Gastrocnemius medialis (tissue), 4 donors: ENCODE results near the gene TET3. TPM values are rescaled to one million over a fixed set of nuclear protein-coding genes. Genes with fewer than 3 reads are reported as not detected.
"Not testable (repeated sequence)": the region's sequence is repeated elsewhere in the genome, so short reads cannot be mapped to it uniquely, and the experiment has no call there.

Experiments used
- ATAC-seq, 2 donors: fragments of 150-250 bp; one replicate each; pipeline ENCODE4 v1.9.1; 2016
- DNase-seq, 2 donors: peaks; one replicate each; pipeline ENCODE4 v3.0.0-alpha.2; 2019
- H3K27ac ChIP-seq, 4 donors: fragments of 200-600 bp; sonication (generic); 1 replicate in 1 of 4; 2 replicates in 3 of 4; pipeline ENCODE4 v1.5.1; 2016 to 2018; ENCODE audit warnings: mild to moderate bottlenecking in 2 of 4, moderate library complexity in 1 of 4
- H3K27me3 ChIP-seq, 3 donors: fragments of 200-600 bp; sonication (generic) in 2 of 3; 1 replicate in 1 of 3; 2 replicates in 2 of 3; pipeline versions ENCODE4 v1.5.1 to v1.6.0; 2016 to 2019; ENCODE audit warnings: mild to moderate bottlenecking in 1 of 3, moderate library complexity in 1 of 3
- H3K36me3 ChIP-seq, 2 donors: fragments of 200-600 bp; sonication (generic) in 1 of 2; one replicate each; pipeline ENCODE4 v1.5.1; 2017 to 2018
- H3K4me1 ChIP-seq, 2 donors: fragments of 200-600 bp; sonication (generic) in 1 of 2; one replicate each; pipeline ENCODE4 v1.5.1; 2016 to 2017; ENCODE audit warnings: mild to moderate bottlenecking in 2 of 2
- H3K4me3 ChIP-seq, 4 donors: fragments of 200-600 bp; sonication (generic) in 3 of 4; 1 replicate in 1 of 4; 2 replicates in 3 of 4; pipeline ENCODE4 v1.5.1; 2016 to 2019; ENCODE audit warnings: mild to moderate bottlenecking in 2 of 4
- H3K9me3 ChIP-seq, 3 donors: fragments of 200-600 bp; sonication (generic) in 2 of 3; 1 replicate in 1 of 3; 2 replicates in 2 of 3; pipeline ENCODE4 v1.5.1; 2016 to 2019
- POLR2A ChIP-seq, 2 donors: fragments of 450-650 bp; IDR thresholded peaks; one replicate each; pipeline ENCODE4 v1.6.1; 2017; ENCODE audit warnings: antibody characterized with exemption in 2 of 2, mild to moderate bottlenecking in 2 of 2, moderate library complexity in 2 of 2
- in situ Hi-C, 4 donors: fragments of 200-750 bp; cut with MboI; loops; one replicate each; pipeline versions ENCODE4 v1.15.0 to v1.8.0; 2017; ENCODE audit warnings: low sequenced_read_pairs in 4 of 4
- intact Hi-C: fragments of 100-400 bp; cut with DNase I; formaldehyde crosslinking; loops from one replicate; pipeline ENCODE4 v1.15.1; 2023; ENCODE audit warnings: low total_unique reads
- total RNA-seq, 4 donors: library from RNA; depleted of rRNA; stranded (reverse); fragments of >200 nt; gene quantifications; one replicate each; pipeline versions ENCODE4 v1.1.0 to v1.2.3, GENCODE V29; 2016
- TF ChIP-seq, protein P1 (sequence below), 5 experiments: fragments of 450-650 bp in 3 of 5; fragments of 200-600 bp in 2 of 5; sonication (generic) in 2 of 5; IDR thresholded peaks in 4 of 5; conservative IDR thresholded peaks in 1 of 5; 1 replicate in 4 of 5; 2 replicates in 1 of 5; pipeline ENCODE4 v1.5.1; 2016 to 2019; ENCODE audit warnings: antibody characterized with exemption in 5 of 5, mild to moderate bottlenecking in 3 of 5, moderate library complexity in 3 of 5

Gene TET3
- total RNA-seq, 4 donors from 2014 or later = 2.1 to 3.3 (median 2.9) TPM

DNA sequence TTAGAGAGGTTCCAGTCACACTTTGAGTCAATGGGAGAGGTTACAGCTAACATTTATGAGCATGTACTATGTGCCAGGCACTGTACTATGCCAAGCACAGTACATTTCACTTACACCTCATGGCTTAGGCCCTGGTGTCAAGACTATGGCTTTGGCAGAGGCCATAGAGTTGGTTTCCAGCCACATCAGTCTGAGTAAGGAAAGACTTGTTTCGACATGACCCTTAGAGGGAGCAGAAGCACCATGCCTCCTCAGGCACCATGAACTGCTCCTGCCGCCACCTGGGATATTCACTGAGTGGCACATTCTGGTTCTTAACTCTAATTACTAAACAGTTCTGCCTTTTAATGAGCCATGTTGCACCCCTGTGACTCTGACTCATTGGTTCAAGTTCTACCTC, 45.3 kb upstream of the TET3 start:
- intact Hi-C loops (no loop called here), in situ Hi-C loops (no loop called here)
- Histone ChIP-seq H3K27ac (peak overlapping the region in 1 of 4 donors; percentile 21), H3K4me1 (peaks cover 4 to 8% of the 10 kb centered on the region in 2 donors), H3K36me3 (no peaks in the 10 kb centered on the region), H3K27me3 (no peaks in the 10 kb centered on the region), H3K9me3 (no peaks in the 10 kb centered on the region), H3K4me3 (no peak overlapping the region)
- peak; percentile 79 to 93 for ATAC-seq
- TF ChIP-seq POLR2A (IDR thresholded peaks at IDR 0.05) = no peak
- TF ChIP-seq, protein P1, sequence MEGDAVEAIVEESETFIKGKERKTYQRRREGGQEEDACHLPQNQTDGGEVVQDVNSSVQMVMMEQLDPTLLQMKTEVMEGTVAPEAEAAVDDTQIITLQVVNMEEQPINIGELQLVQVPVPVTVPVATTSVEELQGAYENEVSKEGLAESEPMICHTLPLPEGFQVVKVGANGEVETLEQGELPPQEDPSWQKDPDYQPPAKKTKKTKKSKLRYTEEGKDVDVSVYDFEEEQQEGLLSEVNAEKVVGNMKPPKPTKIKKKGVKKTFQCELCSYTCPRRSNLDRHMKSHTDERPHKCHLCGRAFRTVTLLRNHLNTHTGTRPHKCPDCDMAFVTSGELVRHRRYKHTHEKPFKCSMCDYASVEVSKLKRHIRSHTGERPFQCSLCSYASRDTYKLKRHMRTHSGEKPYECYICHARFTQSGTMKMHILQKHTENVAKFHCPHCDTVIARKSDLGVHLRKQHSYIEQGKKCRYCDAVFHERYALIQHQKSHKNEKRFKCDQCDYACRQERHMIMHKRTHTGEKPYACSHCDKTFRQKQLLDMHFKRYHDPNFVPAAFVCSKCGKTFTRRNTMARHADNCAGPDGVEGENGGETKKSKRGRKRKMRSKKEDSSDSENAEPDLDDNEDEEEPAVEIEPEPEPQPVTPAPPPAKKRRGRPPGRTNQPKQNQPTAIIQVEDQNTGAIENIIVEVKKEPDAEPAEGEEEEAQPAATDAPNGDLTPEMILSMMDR (IDR thresholded peaks at IDR 0.05 in 4 of 5, conservative IDR thresholded peaks at IDR 0.05 in 1 of 5) = peak in 1 of 5 experiments; percentile 15
- peak in 1 of 2 donors; percentile 50 for DNase-seq

DNA sequence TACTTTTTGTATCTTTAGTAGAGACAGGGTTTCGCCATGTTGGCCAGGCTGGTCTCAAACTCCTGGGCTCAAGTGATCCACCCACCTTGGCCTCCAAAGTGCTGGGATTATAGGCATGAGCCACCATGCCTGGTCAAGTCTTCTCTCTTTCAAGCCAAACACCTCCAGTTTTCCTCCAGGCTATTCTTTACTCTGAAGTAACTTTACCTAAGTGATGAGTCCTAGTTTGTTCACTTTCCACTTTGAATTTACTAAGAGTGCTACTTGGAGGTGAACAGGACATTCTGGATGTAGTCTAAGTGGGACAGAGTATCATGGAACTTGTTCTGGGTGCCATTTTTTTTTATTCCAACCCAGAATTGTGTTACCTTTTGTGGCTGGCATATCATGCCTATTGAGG, 44.6 kb upstream of the TET3 start:
- H3K4me1 ChIP-seq, H3K27me3 ChIP-seq, H3K9me3 ChIP-seq, intact Hi-C loops, H3K4me3 ChIP-seq, ATAC-seq, H3K36me3 ChIP-seq, DNase-seq, in situ Hi-C loops, H3K27ac ChIP-seq: not testable (repeated sequence)

DNA sequence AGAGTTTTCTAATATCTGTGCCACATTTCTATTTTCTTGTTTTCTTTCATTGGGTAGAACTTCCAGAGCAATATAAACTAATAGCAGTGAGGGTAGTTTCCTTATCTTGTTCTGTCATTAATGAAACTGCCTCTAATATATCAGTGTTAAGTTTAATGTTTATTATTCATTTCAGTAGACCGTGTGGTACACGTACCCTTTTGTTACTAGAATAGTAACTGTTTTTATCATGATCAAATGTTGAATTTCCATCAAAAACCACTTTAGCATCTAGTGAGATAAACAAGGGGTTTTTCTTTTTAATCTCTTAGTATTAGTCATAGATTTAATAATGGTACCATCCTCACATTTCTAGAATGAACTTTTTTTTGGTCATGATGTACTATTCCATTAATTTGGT, 42.0 kb upstream of the TET3 start:
- peaks cover 0 to 17% of the 10 kb centered on the region in 2 donors for H3K36me3 ChIP-seq
- H3K27ac ChIP-seq = no peak overlapping the region
- H3K4me3 ChIP-seq = no peak overlapping the region
- H3K27me3 ChIP-seq = no peaks in the 10 kb centered on the region
- ATAC-seq (no peak), DNase-seq (no peak)
- TF ChIP-seq POLR2A (IDR thresholded peaks at IDR 0.05) = no peak
- TF ChIP-seq, protein P1 (IDR thresholded peaks at IDR 0.05 in 4 of 5, conservative IDR thresholded peaks at IDR 0.05 in 1 of 5) = no peak
- intact Hi-C loops (no loop called here), in situ Hi-C loops (no loop called here)
- H3K4me1 ChIP-seq = peaks cover 0 to 8% of the 10 kb centered on the region in 2 donors
- no peaks in the 10 kb centered on the region for H3K9me3 ChIP-seq

DNA sequence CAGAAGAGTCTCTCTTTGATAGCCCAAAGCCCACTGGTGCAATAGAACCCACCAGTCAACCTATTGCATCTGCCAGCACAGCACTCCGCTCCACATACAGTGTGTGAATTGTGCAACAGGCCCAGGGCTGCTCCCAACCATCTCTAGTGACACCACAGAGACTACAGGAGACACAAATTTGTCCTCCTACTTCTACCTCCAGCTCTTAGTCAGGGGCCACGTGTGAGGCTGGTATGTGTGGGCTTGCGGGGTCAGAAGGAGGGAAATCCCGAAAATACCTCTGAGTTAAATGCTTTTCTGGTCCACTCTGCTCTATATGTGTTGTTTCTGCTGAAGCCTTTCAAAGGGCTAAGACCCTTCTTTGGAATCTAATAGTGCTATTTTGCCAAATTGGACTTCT, 40.0 kb upstream of the TET3 start:
- Histone ChIP-seq H3K9me3 (no peaks in the 10 kb centered on the region), H3K36me3 (peaks cover 0 to 30% of the 10 kb centered on the region in 2 donors), H3K4me3 (no peak overlapping the region), H3K27me3 (no peaks in the 10 kb centered on the region), H3K4me1 (peaks cover 0 to 6% of the 10 kb centered on the region in 2 donors), H3K27ac (no peak overlapping the region)
- no peak for TF ChIP-seq POLR2A (IDR thresholded peaks at IDR 0.05)
- TF ChIP-seq, protein P1 (IDR thresholded peaks at IDR 0.05 in 4 of 5, conservative IDR thresholded peaks at IDR 0.05 in 1 of 5) = no peak
- DNase-seq (no peak), ATAC-seq (no peak)
- intact Hi-C loops = no loop called here
- in situ Hi-C loops = no loop called here

DNA sequence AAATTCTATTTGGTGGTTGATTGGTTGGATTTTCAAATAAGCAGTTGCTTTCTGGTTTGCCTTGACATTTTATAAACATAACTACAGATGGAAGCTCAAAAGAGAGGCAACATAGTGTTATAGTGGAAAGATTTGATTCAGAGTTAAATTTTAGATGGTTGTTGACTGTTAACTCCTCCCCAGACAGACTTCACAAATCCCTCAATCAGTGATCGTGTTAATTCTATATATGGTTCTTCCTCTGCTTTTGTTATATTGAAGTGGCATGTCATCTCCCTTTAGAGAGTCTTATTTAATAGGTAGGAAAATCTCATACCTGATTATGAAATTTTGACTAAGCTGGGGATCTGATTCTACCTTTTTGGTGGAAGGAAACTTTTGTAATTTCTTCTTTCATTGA, 38.5 kb upstream of the TET3 start:
- DNase-seq = no peak
- Histone ChIP-seq H3K9me3 (no peaks in the 10 kb centered on the region), H3K4me3 (no peak overlapping the region), H3K4me1 (no peaks in the 10 kb centered on the region), H3K27me3 (no peaks in the 10 kb centered on the region), H3K27ac (no peak overlapping the region), H3K36me3 (peaks cover 0 to 42% of the 10 kb centered on the region in 2 donors)
- no peak for TF ChIP-seq POLR2A (IDR thresholded peaks at IDR 0.05)
- TF ChIP-seq, protein P1 (IDR thresholded peaks at IDR 0.05 in 4 of 5, conservative IDR thresholded peaks at IDR 0.05 in 1 of 5) = no peak
- in situ Hi-C loops = no loop called here
- intact Hi-C loops = no loop called here
- ATAC-seq = no peak
